Duodenal mucosa (tissue), 2 donors: ENCODE measurements around the gene NPAS2.

Experiments used
- H3K27ac ChIP-seq: one replicate; pipeline ENCODE4 v1.7.0; 2013; ENCODE audit warnings: low read depth, low read length
- H3K27me3 ChIP-seq, 2 donors: one replicate each; pipeline ENCODE4 v1.7.0; 2013; ENCODE audit warnings: low read length in 2 of 2, control low read depth in 1 of 2; ENCODE audit not compliant: insufficient read depth in 2 of 2, control insufficient read depth in 1 of 2
- H3K36me3 ChIP-seq, 2 donors: one replicate each; pipeline ENCODE4 v1.7.0; 2013; ENCODE audit warnings: low read length in 2 of 2, control low read depth in 1 of 2; ENCODE audit not compliant: insufficient read depth in 2 of 2, control insufficient read depth in 1 of 2
- H3K4me1 ChIP-seq, 2 donors: one replicate each; pipeline ENCODE4 v1.7.0; 2013; ENCODE audit warnings: low read length in 2 of 2, control low read depth in 1 of 2; ENCODE audit not compliant: insufficient read depth in 2 of 2, control insufficient read depth in 1 of 2
- H3K4me3 ChIP-seq, 2 donors: one replicate each; pipeline ENCODE4 v1.7.0; 2013; ENCODE audit warnings: low read length in 2 of 2, low read depth in 1 of 2
- H3K9ac ChIP-seq, 2 donors: one replicate each; pipeline ENCODE4 v1.7.0; 2013; ENCODE audit warnings: low read length in 2 of 2, low read depth in 1 of 2
- H3K9me3 ChIP-seq, 2 donors: one replicate each; pipeline ENCODE4 v1.7.0; 2013; ENCODE audit warnings: low read length in 2 of 2, control low read depth in 1 of 2; ENCODE audit not compliant: control insufficient read depth in 1 of 2

Gene NPAS2

DNA sequence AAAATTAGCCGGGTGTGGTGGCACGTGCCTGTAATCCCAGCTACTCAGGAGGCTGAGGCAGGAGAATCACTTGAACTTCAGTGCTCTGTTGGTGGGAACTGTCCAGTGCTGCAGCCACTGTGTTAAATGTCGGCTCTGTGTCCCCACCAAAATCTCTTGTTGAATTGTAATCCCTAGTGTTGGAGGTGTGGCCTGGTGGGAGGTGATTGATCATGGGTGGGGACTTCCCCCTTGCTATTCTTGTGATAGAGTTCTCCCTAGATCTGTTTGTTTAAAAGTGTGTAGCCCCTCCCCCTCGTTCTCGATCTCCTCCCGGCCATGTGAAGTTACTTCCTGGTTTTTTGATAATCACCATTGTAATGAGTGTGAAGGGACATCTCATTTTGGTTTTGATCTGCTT is 172.3 kb downstream of the NPAS2 start:
- no peak overlapping the region for H3K9ac ChIP-seq
- peaks cover 33 to 41% of the 10 kb centered on the region in 2 donors for H3K36me3 ChIP-seq
- no peak overlapping the region for H3K4me3 ChIP-seq
- no peaks in the 10 kb centered on the region for H3K9me3 ChIP-seq
- no peak overlapping the region for H3K27ac ChIP-seq
- no peaks in the 10 kb centered on the region for H3K27me3 ChIP-seq
- no peaks in the 10 kb centered on the region for H3K4me1 ChIP-seq

DNA sequence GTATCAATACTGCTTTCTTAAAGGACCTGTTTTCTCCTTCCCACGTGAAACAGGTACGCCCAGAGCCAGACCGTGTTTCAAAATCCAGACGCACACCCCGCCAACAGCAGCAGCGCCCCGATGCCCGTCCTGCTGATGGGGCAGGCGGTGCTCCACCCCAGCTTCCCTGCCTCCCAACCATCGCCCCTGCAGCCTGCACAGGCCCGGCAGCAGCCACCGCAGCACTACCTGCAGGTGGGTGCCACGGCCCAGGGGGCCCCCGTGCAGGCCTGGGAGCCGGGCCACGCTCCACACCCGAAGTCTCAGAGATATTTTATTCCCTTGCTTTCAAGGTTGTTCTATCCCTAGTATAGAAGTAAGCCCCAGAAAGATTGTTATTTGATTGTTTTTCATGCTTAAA is 173.4 kb downstream of the NPAS2 start:
- no peak overlapping the region for H3K27ac ChIP-seq
- no peaks in the 10 kb centered on the region for H3K9me3 ChIP-seq
- H3K4me1 ChIP-seq = no peaks in the 10 kb centered on the region
- H3K36me3 ChIP-seq = peaks cover 24 to 37% of the 10 kb centered on the region in 2 donors
- H3K9ac ChIP-seq = no peak overlapping the region
- H3K27me3 ChIP-seq = no peaks in the 10 kb centered on the region
- H3K4me3 ChIP-seq = no peak overlapping the region

DNA sequence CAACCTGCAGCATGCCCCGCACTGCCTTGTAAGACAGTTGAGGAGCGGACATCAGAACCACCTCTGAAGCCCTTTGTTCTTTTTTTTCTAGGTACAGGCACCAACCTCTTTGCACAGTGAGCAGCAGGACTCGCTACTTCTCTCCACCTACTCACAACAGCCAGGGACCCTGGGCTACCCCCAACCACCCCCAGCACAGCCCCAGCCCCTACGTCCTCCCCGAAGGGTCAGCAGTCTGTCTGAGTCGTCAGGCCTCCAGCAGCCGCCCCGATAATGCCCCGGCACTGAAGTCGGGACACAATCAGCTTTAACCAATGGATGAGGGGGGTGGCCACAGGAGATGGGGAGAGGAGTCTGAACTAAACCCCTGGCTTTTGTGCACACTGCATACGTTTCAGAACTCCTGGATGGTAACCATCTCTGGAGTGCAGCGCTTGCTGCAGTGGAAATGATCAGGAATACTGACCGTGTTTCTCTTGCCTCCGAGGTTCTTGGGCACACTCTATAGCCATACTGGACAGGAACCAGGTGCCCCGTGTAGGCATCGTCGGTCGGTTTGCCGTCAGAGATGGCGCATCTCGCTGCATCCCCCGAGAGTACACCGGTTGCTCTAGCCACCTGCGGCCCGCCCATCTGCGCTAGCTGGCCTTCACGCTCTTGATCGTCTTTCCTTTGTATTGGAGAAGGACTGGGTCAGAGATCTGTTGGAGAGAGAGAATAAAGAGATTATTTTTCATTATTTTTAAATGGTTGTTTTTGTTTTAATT is 175.6 kb downstream of the NPAS2 start:
- no peak overlapping the region for H3K9ac ChIP-seq
- no peaks in the 10 kb centered on the region for H3K27me3 ChIP-seq
- no peak overlapping the region for H3K27ac ChIP-seq
- no peaks in the 10 kb centered on the region for H3K4me1 ChIP-seq
- peaks cover 21 to 34% of the 10 kb centered on the region in 2 donors for H3K36me3 ChIP-seq
- H3K9me3 ChIP-seq = no peaks in the 10 kb centered on the region
- H3K4me3 ChIP-seq = no peak overlapping the region

DNA sequence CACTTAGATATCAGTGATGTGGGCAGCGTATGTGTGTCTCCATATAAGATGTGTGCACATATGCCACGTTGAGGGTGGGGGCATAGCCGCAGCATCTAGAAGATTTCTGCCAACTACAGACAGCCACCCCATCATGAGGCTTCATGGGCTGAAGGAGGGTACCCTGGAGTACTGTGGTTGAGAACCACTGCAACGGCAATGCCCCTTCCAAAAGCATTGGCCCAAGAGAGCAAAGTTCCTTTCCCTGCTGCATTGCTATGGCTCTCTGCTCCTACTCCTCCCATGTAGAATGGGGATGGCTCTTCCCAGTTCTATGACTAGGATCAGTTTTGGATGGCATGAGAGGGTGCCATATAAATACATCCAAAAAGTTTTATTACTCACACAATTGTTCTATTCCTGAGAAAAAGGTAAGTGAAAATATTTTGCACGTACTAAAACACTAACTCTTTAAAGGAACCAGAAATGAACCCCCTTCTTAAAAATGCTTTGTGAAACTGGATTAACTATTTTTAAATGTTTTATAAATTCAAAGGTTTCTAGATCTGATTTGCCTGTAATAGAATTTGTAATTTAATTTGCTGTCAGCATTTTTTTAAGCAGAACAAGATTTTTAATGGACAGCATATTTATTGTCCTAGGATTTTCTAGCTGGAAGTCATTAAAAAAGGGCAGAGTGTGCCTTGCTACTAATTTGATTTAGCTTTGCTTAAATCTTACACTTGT is 177.7 kb downstream of the NPAS2 start:
- Histone ChIP-seq H3K27ac (no peak overlapping the region), H3K27me3 (no peaks in the 10 kb centered on the region), H3K36me3 (peaks cover 16 to 23% of the 10 kb centered on the region in 2 donors), H3K4me1 (peaks cover 4 to 5% of the 10 kb centered on the region in 2 donors), H3K4me3 (no peak overlapping the region), H3K9me3 (no peaks in the 10 kb centered on the region), H3K9ac (no peak overlapping the region)

DNA sequence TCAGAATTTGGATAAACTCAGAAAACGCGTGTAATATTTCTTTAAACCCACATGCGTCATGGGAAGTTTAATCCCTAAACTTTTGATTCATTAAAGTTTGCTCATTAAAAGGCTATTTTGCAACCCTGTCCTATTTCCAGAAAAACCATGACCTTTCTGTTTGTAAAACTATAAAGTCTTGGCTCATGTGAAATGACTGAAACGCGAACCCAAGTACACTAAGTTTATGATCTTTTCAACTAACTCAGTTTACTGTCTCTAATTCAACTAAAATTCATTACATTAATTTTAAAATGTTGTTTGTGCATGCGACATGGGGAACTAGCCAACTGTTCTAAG is 178.3 kb downstream of the NPAS2 start:
- Histone ChIP-seq H3K9me3 (no peaks in the 10 kb centered on the region), H3K4me1 (peaks cover 4 to 8% of the 10 kb centered on the region in 2 donors), H3K9ac (no peak overlapping the region), H3K27me3 (no peaks in the 10 kb centered on the region), H3K27ac (no peak overlapping the region), H3K4me3 (no peak overlapping the region), H3K36me3 (peaks cover 16 to 22% of the 10 kb centered on the region in 2 donors)

DNA sequence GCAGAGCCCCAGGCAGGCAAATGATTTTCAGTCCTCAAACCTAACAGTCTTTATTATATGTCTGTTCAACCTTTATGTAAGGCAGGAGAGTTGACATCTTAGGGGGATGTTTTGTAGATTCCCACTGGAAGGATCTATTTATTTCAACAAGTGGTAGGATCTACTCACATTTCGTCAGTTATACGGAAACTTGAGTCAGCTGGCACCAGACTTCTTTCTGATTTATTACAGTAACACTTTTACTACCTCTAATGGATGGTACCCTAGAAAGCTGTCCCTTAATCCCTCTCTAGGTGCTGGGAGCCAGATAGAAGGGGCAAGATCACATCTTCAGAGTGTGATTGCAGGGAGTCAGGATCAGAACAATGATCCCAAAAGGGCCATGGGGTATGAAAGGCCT is 180.1 kb downstream of the NPAS2 start:
- Histone ChIP-seq H3K9ac (no peak overlapping the region), H3K36me3 (peaks cover 24 to 27% of the 10 kb centered on the region in 2 donors), H3K27me3 (no peaks in the 10 kb centered on the region), H3K4me3 (no peak overlapping the region), H3K9me3 (no peaks in the 10 kb centered on the region), H3K4me1 (peaks cover 19 to 23% of the 10 kb centered on the region in 2 donors), H3K27ac (no peak overlapping the region)

DNA sequence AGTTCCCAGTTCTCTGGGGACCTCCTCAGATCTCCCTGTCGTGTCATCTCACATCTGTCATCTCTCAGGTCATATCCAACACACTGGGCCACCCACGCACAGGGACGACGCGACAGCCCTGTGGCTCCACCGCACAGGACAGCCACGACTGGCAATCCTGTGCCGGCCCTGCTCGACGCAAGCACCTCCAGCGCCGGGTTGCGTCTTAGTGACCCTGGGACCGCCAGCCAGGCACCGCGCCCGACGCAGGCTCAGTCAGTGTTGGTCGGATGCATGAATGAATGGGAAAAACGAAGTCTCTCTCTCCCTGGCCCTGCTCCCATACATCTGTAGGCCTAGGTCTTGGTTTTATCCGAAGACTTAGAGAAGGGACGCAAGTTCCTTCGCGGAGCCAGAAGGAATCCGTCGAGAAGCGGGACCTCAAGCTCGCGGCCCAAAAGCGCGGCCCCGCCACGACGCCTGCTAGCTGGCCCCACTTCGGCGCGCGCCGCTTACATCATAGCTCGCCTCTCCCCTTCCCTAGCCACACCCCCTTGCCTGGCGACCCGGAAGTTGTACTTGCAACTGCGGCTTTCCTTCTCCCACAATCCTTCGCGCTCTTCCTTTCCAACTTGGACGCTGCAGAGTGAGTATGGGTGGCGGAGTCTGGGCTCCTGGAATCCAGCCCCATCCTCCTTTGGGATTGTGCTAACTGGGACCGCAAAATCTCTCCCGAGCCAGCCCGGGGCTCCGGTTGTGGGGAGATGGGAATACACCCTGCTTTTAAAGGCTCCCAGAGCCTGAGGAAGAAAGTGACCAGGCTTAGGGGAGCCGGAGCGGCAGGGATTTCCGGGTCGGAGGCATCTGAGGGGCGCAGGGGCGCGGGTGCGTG is 182.0 kb downstream of the NPAS2 start, which contains the start of gene RPL31:
Gene RPL31 (plus strand): TSS at position 599 of the 871 bp plus-strand sequence. CDS start 413 bp downstream, outside the sequence.
- no peaks in the 10 kb centered on the region for H3K9me3 ChIP-seq
- peak within 1 kb of the TSS; percentile 94 to 97 for H3K9ac ChIP-seq
- peak within 1 kb of the TSS; percentile 82 for H3K27ac ChIP-seq
- H3K27me3 ChIP-seq = no peaks in the 10 kb centered on the region
- H3K36me3 ChIP-seq = peaks cover 30 to 39% of the 10 kb centered on the region in 2 donors
- H3K4me1 ChIP-seq = peaks cover 19 to 25% of the 10 kb centered on the region in 2 donors
- H3K4me3 ChIP-seq = peak within 1 kb of the TSS; percentile 97

DNA sequence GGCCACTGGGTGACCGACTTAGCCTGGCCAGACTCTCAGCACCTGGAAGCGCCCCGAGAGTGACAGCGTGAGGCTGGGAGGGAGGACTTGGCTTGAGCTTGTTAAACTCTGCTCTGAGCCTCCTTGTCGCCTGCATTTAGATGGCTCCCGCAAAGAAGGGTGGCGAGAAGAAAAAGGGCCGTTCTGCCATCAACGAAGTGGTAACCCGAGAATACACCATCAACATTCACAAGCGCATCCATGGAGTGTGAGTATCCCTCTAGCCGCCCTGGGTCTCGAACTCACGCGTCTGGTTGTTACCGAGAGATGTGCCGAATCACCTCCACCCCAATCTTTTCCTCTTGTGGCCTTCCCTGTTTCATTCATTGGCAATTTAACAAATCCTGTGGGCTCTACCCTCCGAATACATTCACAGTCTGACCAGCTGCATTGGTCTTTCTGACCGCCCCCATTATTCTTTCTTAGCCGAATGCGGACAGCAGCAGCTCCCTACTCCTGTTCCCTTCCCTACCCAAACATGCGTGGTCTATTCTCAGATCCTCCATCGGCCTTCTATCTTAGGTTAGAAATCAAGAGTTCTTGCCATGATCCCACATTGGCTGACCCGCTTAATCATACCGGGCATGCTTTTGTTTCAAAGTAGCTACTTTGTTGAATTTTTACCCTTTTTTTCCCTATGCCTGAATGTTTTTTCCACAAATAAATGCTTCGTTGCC is 182.8 kb downstream of the NPAS2 start:
- peak overlapping the region; percentile 97 for H3K4me3 ChIP-seq
- no peaks in the 10 kb centered on the region for H3K27me3 ChIP-seq
- H3K9ac ChIP-seq = peak overlapping the region; percentile 94 to 97
- H3K4me1 ChIP-seq = peaks cover 19 to 25% of the 10 kb centered on the region in 2 donors
- H3K9me3 ChIP-seq = no peaks in the 10 kb centered on the region
- H3K36me3 ChIP-seq = peaks cover 36 to 42% of the 10 kb centered on the region in 2 donors
- H3K27ac ChIP-seq = peak overlapping the region; percentile 82

DNA sequence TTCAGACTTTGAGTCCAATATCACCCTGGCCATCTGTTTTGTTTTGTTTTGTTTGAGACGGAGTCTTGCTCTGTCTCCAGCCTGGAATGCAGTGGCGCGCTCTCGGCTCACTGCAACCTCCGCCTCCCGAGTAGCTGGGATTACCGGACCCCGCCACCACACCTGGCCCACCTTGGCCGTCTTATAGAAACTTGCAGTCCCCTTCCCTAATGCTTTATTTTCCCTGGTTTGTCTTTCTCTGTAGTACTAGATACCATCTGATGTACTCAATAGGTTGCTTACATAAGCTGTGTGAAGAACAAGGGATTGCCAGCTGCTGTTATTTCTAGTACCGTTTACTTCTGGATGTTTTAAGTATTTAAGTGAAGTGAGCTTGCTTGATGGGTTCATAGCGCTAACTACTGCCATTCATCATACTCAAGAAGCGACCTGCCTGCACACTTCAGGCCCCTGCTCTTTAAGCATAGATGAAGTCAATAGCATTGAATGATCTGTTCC is 183.4 kb downstream of the NPAS2 start:
- H3K27me3 ChIP-seq = no peaks in the 10 kb centered on the region
- H3K4me1 ChIP-seq = peaks cover 19 to 25% of the 10 kb centered on the region in 2 donors
- no peaks in the 10 kb centered on the region for H3K9me3 ChIP-seq
- H3K36me3 ChIP-seq = peaks cover 36 to 48% of the 10 kb centered on the region in 2 donors
- H3K27ac ChIP-seq = no peak overlapping the region
- H3K4me3 ChIP-seq = peak overlapping the region; percentile 97
- peak overlapping the region; percentile 94 to 97 for H3K9ac ChIP-seq
